Activated T-helper 2 cell treated with anti-CD3 and anti-CD28 coated beads, Interferon-gamma antibody, Interleukin-2, Interleukin-4, amounts not matched to agents 10 μg/mL and 5 μg/mL and 100 μg/mL, durations not matched to agents 14 hours and 24 hours and 36 hours (primary cell): Measurements from ENCODE around the gene NR2F1-AS1. TPM values are rescaled to one million over a fixed set of nuclear protein-coding genes. Genes with fewer than 3 reads are reported as not detected.

Experiments used
- DNase-seq: peaks from one replicate; pipeline ENCODE4 v3.0.0; 2021; ENCODE audit warnings: low spot score
- H3K27ac Mint-ChIP-seq: one replicate; pipeline ENCODE4 v1.8.0; 2021; ENCODE audit warnings: mixed read lengths
- H3K27me3 Mint-ChIP-seq: one replicate; pipeline ENCODE4 v1.8.0; 2021; ENCODE audit warnings: low read depth, mixed read lengths
- H3K36me3 Mint-ChIP-seq: one replicate; pipeline ENCODE4 v1.8.0; 2021; ENCODE audit warnings: low read depth, mixed read lengths
- H3K4me1 Mint-ChIP-seq: one replicate; pipeline ENCODE4 v1.8.0; 2021; ENCODE audit warnings: low read depth, mixed read lengths
- H3K4me3 Mint-ChIP-seq: one replicate; pipeline ENCODE4 v1.8.0; 2021; ENCODE audit warnings: low read depth, mild to moderate bottlenecking, moderate library complexity, mixed read lengths
- H3K9me3 Mint-ChIP-seq: one replicate; pipeline ENCODE4 v1.8.0; 2021; ENCODE audit warnings: mixed read lengths
- intact Hi-C: fragments of 100-400 bp; cut with micrococcal nuclease; formaldehyde crosslinking; loops from one replicate; pipeline ENCODE4 v1.15.1; 2023
- total RNA-seq: library from RNA; stranded (reverse); gene quantifications from 2 replicates; pipeline ENCODE4 v1.2.3, GENCODE V29; 2022

NR2F1-AS1 gene
- total RNA-seq, 1 donor from 2014 or later: not detected

DNA sequence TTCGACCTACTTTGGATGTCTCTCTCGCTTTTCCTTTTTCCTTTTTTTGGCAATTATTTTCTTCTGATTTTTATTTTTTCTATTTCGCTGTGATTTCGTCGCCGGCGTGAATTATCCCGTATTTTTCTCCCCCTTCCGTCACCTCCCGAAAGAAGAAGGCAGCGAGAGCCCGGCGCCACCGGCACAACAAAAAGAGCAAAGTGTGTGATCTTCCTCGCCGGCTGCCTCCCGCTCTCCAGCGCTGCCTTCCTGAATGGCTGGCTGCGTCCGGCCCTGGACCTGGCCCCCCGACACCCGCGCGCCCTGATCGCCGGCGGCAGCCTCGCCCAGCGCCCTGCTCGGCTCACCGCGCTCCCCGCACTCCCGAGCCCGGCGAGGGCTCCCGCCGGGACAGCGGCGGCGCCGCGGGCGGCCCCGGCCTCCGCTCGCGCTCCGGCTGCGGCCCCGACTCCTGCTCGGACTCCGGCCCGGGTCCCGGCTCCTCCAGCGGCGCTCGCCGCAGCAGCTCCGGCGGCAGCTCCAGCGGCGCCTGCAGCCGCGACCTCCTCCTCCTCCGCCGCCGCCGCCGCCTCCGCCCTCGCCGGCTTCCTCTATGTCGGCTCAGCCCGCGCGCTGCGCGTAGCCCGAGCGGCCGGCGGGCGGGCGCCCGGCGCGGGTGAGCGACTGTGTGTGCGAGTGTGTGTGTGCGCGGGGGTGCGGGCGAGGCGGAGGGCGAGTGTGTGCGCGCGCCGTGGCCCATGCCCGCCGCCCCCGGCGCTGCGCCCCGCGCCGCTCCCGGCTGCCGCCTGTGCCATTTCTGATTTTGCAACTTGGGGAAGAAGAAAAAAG, 3.0 kb upstream of the NR2F1-AS1 start:
- intact Hi-C loops: loop anchor here (2.0 kb wide), 1 partner anchor 217 kb away; no protein-coding TSS in a partner anchor
- no peak overlapping the region for H3K27ac Mint-ChIP-seq
- H3K4me3 Mint-ChIP-seq: peak overlapping the region; percentile 33
- no peak for DNase-seq
- H3K27me3 Mint-ChIP-seq: peaks cover 43% of the 10 kb centered on the region
- H3K9me3 Mint-ChIP-seq: peaks cover 3% of the 10 kb centered on the region
- H3K36me3 Mint-ChIP-seq: peaks cover 3% of the 10 kb centered on the region
- peaks cover 16% of the 10 kb centered on the region for H3K4me1 Mint-ChIP-seq

DNA sequence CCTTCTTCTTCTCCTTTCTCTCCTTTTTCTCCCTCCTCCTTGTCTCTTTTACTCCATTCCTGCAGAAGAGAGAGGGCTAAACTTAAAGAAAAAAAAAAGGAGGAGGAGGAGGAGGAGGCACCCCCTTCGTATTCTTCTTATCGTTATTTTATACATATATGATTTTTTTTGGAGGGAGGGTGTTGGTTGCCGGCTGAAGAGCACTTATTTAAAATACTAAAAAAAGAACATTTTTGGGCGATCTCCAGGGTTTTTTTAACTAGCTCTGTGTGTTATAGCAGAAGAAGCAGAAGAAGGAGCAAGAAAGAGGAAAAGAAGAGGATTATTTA, 2.4 kb upstream of the NR2F1-AS1 start:
- Mint-ChIP-seq H3K36me3 (peaks cover 3% of the 10 kb centered on the region), H3K4me1 (peaks cover 16% of the 10 kb centered on the region), H3K9me3 (no peaks in the 10 kb centered on the region), H3K4me3 (no peak overlapping the region), H3K27me3 (peaks cover 44% of the 10 kb centered on the region), H3K27ac (no peak overlapping the region)
- intact Hi-C loops: loop anchor here (2.0 kb wide), 1 partner anchor 217 kb away; no protein-coding TSS in a partner anchor
- DNase-seq: no peak

GRCh38 chr5:93582677-93583438, 1.8 kb upstream of the NR2F1-AS1 start, which contains the start of gene NR2F1:
TSS of gene NR2F1 (plus strand) at chr5:93583222. CDS start at chr5:93585024, 1,802 bp downstream.
- peak within 1 kb of the TSS; percentile 33 for H3K4me3 Mint-ChIP-seq
- no peak within 1 kb of the TSS for H3K27ac Mint-ChIP-seq
- peaks cover 46% of the 10 kb centered on the region for H3K27me3 Mint-ChIP-seq
- no peak for DNase-seq
- peaks cover 3% of the 10 kb centered on the region for H3K36me3 Mint-ChIP-seq
- intact Hi-C loops: loop anchor here (2.0 kb wide), 1 partner anchor 218 kb away; no protein-coding TSS in a partner anchor
- H3K4me1 Mint-ChIP-seq: peaks cover 18% of the 10 kb centered on the region
- H3K9me3 Mint-ChIP-seq: no peaks in the 10 kb centered on the region

GRCh38 chr5:93582167-93582462, 1.1 kb upstream of the NR2F1-AS1 start:
- no peaks in the 10 kb centered on the region for H3K9me3 Mint-ChIP-seq
- no peak overlapping the region for H3K4me3 Mint-ChIP-seq
- H3K36me3 Mint-ChIP-seq: peaks cover 3% of the 10 kb centered on the region
- intact Hi-C loops: loop anchor here (2.0 kb wide), 1 partner anchor 219 kb away; no protein-coding TSS in a partner anchor
- peaks cover 46% of the 10 kb centered on the region for H3K27me3 Mint-ChIP-seq
- no peak for DNase-seq
- H3K4me1 Mint-ChIP-seq: peaks cover 14% of the 10 kb centered on the region
- H3K27ac Mint-ChIP-seq: no peak overlapping the region

DNA sequence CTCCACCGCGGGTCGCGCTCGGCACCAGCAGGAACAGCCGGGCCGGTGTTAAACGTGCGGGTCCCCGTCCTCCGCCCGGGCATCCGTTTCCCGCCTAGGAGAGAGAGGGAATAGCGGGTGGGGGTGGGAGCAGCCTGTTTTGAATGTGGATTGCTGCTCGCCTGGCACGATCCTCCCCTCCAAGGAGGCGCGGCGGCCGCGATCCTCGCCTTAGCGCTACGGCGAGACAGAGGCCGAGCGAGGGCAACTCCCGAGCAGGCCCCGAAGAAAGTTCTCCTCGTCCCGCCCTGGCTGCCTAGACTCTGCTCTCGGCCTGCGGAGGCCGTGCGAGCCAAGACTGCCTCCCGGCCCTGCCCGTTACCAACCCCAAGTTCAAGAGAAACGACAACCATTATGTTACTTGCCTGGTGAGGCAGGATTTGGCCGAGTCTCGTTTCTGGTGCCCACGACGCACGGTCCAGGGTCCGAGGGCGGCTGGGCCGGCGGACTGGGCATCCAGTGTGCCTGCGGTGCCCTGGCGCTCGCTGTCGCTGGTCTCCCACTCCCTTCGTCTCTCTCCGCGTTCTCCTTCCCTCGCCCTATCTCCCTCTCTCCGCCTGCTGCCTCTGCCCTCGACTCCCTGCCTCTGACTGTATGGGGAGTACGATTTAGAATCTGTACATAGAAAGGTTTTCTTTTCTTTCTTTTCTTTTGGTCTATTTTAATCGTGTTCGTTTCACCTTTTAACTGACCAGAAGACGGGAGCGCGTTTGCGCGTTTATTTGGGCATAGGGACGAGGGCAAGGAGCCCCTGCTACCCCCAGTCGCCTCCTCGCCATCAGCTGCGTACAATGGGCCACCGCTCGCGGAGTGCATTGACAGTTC, 724 bp downstream of the NR2F1-AS1 start:
- Mint-ChIP-seq H3K27ac (no peak overlapping the region), H3K4me1 (peaks cover 11% of the 10 kb centered on the region), H3K27me3 (peaks cover 47% of the 10 kb centered on the region), H3K36me3 (peaks cover 3% of the 10 kb centered on the region), H3K4me3 (peak overlapping the region; percentile 49), H3K9me3 (no peaks in the 10 kb centered on the region)
- intact Hi-C loops: loop anchor here (1.0 to 2.0 kb wide), 2 partner anchors 30 to 335 kb away; no protein-coding TSS in a partner anchor
- no peak for DNase-seq

DNA sequence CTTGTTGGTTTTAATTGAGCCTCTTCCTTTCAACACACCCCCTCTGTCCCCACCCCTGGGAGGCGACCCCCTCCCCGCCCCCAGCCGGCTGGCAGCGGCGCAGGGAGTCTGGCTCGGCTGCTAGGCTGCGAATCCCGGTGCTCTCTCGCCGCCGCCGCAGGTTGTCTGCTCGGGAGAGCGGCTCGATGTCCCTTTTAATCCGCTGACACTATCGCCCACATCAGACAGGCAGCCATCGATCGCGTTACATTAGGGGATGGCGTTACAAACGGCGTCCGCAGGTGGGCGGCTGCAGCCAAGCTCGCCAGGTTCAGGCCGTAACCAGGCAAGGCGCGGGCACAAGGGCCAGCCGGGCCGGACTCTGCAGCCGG, 1.3 kb downstream of the NR2F1-AS1 start:
- Mint-ChIP-seq H3K9me3 (no peaks in the 10 kb centered on the region), H3K36me3 (peaks cover 3% of the 10 kb centered on the region), H3K4me1 (peaks cover 11% of the 10 kb centered on the region), H3K27me3 (peaks cover 51% of the 10 kb centered on the region), H3K27ac (no peak overlapping the region), H3K4me3 (no peak overlapping the region)
- DNase-seq: no peak
- intact Hi-C loops: loop anchor here (1.0 to 2.0 kb wide), 2 partner anchors 31 to 335 kb away; no protein-coding TSS in a partner anchor

- Mint-ChIP-seq H3K4me3 (no peak overlapping the region), H3K27me3 (peaks cover 57% of the 10 kb centered on the region)
These were observed 2.0 kb downstream of the NR2F1-AS1 start for GRCh38 chr5:93578813-93579691.

GRCh38 chr5:93577854-93578812, 2.9 kb downstream of the NR2F1-AS1 start:
- no peak for DNase-seq
- H3K27ac Mint-ChIP-seq: no peak overlapping the region
- peak overlapping the region; percentile 8 for H3K4me3 Mint-ChIP-seq
- intact Hi-C loops: loop anchor here (1.0 kb wide), 1 partner anchor 8 kb away; no protein-coding TSS in a partner anchor
- no peaks in the 10 kb centered on the region for H3K9me3 Mint-ChIP-seq
- peaks cover 8% of the 10 kb centered on the region for H3K4me1 Mint-ChIP-seq
- H3K36me3 Mint-ChIP-seq: peaks cover 3% of the 10 kb centered on the region
- peaks cover 67% of the 10 kb centered on the region for H3K27me3 Mint-ChIP-seq

More at GRCh38 chr5:93578813-93579691, 2.0 kb downstream of the NR2F1-AS1 start:
- H3K9me3 Mint-ChIP-seq: no peaks in the 10 kb centered on the region
- no peak overlapping the region for H3K27ac Mint-ChIP-seq
- intact Hi-C loops: loop anchor here (1.0 kb wide), 1 partner anchor 9 kb away; no protein-coding TSS in a partner anchor
- H3K36me3 Mint-ChIP-seq: peaks cover 3% of the 10 kb centered on the region
- H3K4me1 Mint-ChIP-seq: peaks cover 11% of the 10 kb centered on the region
- DNase-seq: no peak

- H3K4me3 Mint-ChIP-seq: no peak overlapping the region
- H3K9me3 Mint-ChIP-seq: no peaks in the 10 kb centered on the region
- no peak overlapping the region for H3K27ac Mint-ChIP-seq
- peaks cover 74% of the 10 kb centered on the region for H3K27me3 Mint-ChIP-seq
- intact Hi-C loops: no loop called here
- H3K36me3 Mint-ChIP-seq: peaks cover 3% of the 10 kb centered on the region
- H3K4me1 Mint-ChIP-seq: peaks cover 8% of the 10 kb centered on the region
- DNase-seq: no peak
These were observed 3.8 kb downstream of the NR2F1-AS1 start for GRCh38 chr5:93576994-93577853.
